Stimulated activated CD4-positive, alpha-beta T cell treated with anti-CD3 and anti-CD28 coated beads, Interleukin-12 subunit alpha, Interleukin-12 subunit beta, amount 100 ng/mL, for 4 hours (primary cell): ENCODE measurements around the gene GARS1.
"Not testable (repeated sequence)": the region's sequence is repeated elsewhere in the genome, so short reads cannot be mapped to it uniquely, and the experiment has no call there.

ENCODE experiments used
- DNase-seq: peaks from one replicate; pipeline ENCODE4 v3.0.0-alpha.2; 2020

The GARS1 gene

GRCh38 chr7:30633223-30633622 lies 38.5 kb downstream of the GARS1 start:
- DNase-seq = no peak

GRCh38 chr7:30634193-30634626 lies 39.5 kb downstream of the GARS1 start:
- no peak for DNase-seq

- no peak for DNase-seq
These were observed 40.0 kb downstream of the GARS1 start for GRCh38 chr7:30634634-30635201.

- DNase-seq = no peak
These were observed 41.1 kb downstream of the GARS1 start for GRCh38 chr7:30635798-30636197.

GRCh38 chr7:30642322-30642721 lies 47.6 kb downstream of the GARS1 start:
- DNase-seq = not testable (repeated sequence)

- no peak for DNase-seq
These were observed 48.1 kb downstream of the GARS1 start for GRCh38 chr7:30642789-30643188.

- no peak for DNase-seq
These were observed 49.7 kb downstream of the GARS1 start for GRCh38 chr7:30644286-30644955.

GRCh38 chr7:30645661-30646060 lies 51.0 kb downstream of the GARS1 start:
- DNase-seq = no peak

- DNase-seq = no peak
These were observed 51.5 kb downstream of the GARS1 start for GRCh38 chr7:30646154-30646553.

GRCh38 chr7:30647589-30648364 lies 53.1 kb downstream of the GARS1 start:
- no peak for DNase-seq

GRCh38 chr7:30648744-30649540 lies 54.3 kb downstream of the GARS1 start:
- no peak for DNase-seq

GRCh38 chr7:30649717-30650420 lies 55.2 kb downstream of the GARS1 start:
- DNase-seq = no peak

- no peak for DNase-seq
These were observed 55.7 kb downstream of the GARS1 start for GRCh38 chr7:30650421-30650808.

GRCh38 chr7:30652132-30652531 lies 57.5 kb downstream of the GARS1 start:
- DNase-seq = no peak

- DNase-seq = no peak
These were observed 58.3 kb downstream of the GARS1 start for GRCh38 chr7:30652698-30653641.

- DNase-seq = no peak
These were observed 59.8 kb downstream of the GARS1 start for GRCh38 chr7:30654296-30655090.

- no peak for DNase-seq
These were observed 60.7 kb downstream of the GARS1 start for GRCh38 chr7:30655096-30655970.

GRCh38 chr7:30656006-30656957 lies 61.6 kb downstream of the GARS1 start:
- no peak for DNase-seq
